Measurements from ENCODE around the gene PPFIA1. TPM values are rescaled to one million over a fixed set of nuclear protein-coding genes. Genes with fewer than 3 reads are reported as not detected.

Gene PPFIA1
- total RNA-seq, 4 donors from 2014 or later = 50.9 to 57.9 (median 54.6) TPM

GRCh38 chr11:70352601-70353000 is 82.1 kb downstream of the PPFIA1 start:
- TF ChIP-seq POLR2A (IDR thresholded peaks at IDR 0.05) = no peak
- TF ChIP-seq CTCF (IDR thresholded peaks at IDR 0.05) = no peak
- Histone ChIP-seq H3K27me3 (no peaks in the 10 kb centered on the region), H3K36me3 (peaks cover 31 to 40% of the 10 kb centered on the region in 2 donors), H3K4me1 (no peaks in the 10 kb centered on the region), H3K4me3 (replicated peaks in 1 of 3) (no peak overlapping the region), H3K9me3 (no peaks in the 10 kb centered on the region), H3K27ac (no peak overlapping the region)
- no peak for DNase-seq
- WGBS, 2 donors = 93 to 98% methylated on average over 18 to 19 of the region's 19 CpGs
- intact Hi-C loops (cut with DNase I) = no loop called here

- no peak for DNase-seq
- H3K27ac ChIP-seq = no peak overlapping the region
- H3K36me3 ChIP-seq = peaks cover 33 to 36% of the 10 kb centered on the region in 2 donors
- WGBS, 2 donors = 93 to 94% methylated on average over 2 of the region's 2 CpGs
- no peak overlapping the region for H3K4me3 ChIP-seq (replicated peaks in 1 of 3)
- H3K4me1 ChIP-seq = no peaks in the 10 kb centered on the region
- intact Hi-C loops (cut with DNase I) = no loop called here
- H3K9me3 ChIP-seq = no peaks in the 10 kb centered on the region
- H3K27me3 ChIP-seq = no peaks in the 10 kb centered on the region
- no peak for TF ChIP-seq CTCF (IDR thresholded peaks at IDR 0.05)
- TF ChIP-seq POLR2A (IDR thresholded peaks at IDR 0.05) = no peak
Observed at GRCh38 chr11:70353329-70353728, 82.8 kb downstream of the PPFIA1 start.

- whole genome bisulfite sequencing, 2 donors = 92 to 95% methylated on average over 18 to 19 of the region's 19 CpGs
- Histone ChIP-seq H3K27ac (no peak overlapping the region), H3K4me1 (no peaks in the 10 kb centered on the region), H3K9me3 (no peaks in the 10 kb centered on the region), H3K4me3 (replicated peaks in 1 of 3) (no peak overlapping the region), H3K36me3 (peaks cover 33 to 36% of the 10 kb centered on the region in 2 donors), H3K27me3 (no peaks in the 10 kb centered on the region)
- DNase-seq = no peak
- TF ChIP-seq CTCF (IDR thresholded peaks at IDR 0.05) = no peak
- no peak for TF ChIP-seq POLR2A (IDR thresholded peaks at IDR 0.05)
- intact Hi-C loops (cut with DNase I) = no loop called here
Observed at GRCh38 chr11:70353900-70354568, 83.5 kb downstream of the PPFIA1 start.

GRCh38 chr11:70354629-70355028 is 84.1 kb downstream of the PPFIA1 start:
- intact Hi-C loops (cut with DNase I) = no loop called here
- H3K4me3 ChIP-seq (replicated peaks in 1 of 3) = no peak overlapping the region
- H3K36me3 ChIP-seq = peaks cover 35 to 37% of the 10 kb centered on the region in 2 donors
- no peak for DNase-seq
- TF ChIP-seq POLR2A (IDR thresholded peaks at IDR 0.05) = no peak
- no peak for TF ChIP-seq CTCF (IDR thresholded peaks at IDR 0.05)
- H3K4me1 ChIP-seq = no peaks in the 10 kb centered on the region
- no peak overlapping the region for H3K27ac ChIP-seq
- WGBS, 2 donors = 76 to 80% methylated on average over 2 of the region's 2 CpGs
- H3K27me3 ChIP-seq = no peaks in the 10 kb centered on the region
- no peaks in the 10 kb centered on the region for H3K9me3 ChIP-seq

GRCh38 chr11:70358753-70359152 is 88.3 kb downstream of the PPFIA1 start:
- Histone ChIP-seq H3K4me1 (no peaks in the 10 kb centered on the region), H3K27me3 (no peaks in the 10 kb centered on the region), H3K4me3 (replicated peaks in 1 of 3) (no peak overlapping the region), H3K9me3 (no peaks in the 10 kb centered on the region), H3K36me3 (peaks cover 48 to 53% of the 10 kb centered on the region in 2 donors), H3K27ac (no peak overlapping the region)
- TF ChIP-seq CTCF (IDR thresholded peaks at IDR 0.05) (no peak), POLR2A (IDR thresholded peaks at IDR 0.05) (no peak)
- intact Hi-C loops (cut with DNase I) = no loop called here
- no peak for DNase-seq
- WGBS, 2 donors = 93 to 97% methylated on average over 11 of the region's 11 CpGs
